Hematopoietic multipotent progenitor cell treated with erythropoietin and hydrocortisone succinate and interleukin-3 and kit ligand, for 15 days (in vitro differentiated cells): ENCODE results near the gene SERPING1.
"Not testable (repeated sequence)": the region's sequence is repeated elsewhere in the genome, so short reads cannot be mapped to it uniquely, and the experiment has no call there.

Experiments
- DNase-seq: peaks from one replicate; pipeline ENCODE4 v3.0.0-alpha.2; 2015; ENCODE audit warnings: low spot score

Gene SERPING1

DNA sequence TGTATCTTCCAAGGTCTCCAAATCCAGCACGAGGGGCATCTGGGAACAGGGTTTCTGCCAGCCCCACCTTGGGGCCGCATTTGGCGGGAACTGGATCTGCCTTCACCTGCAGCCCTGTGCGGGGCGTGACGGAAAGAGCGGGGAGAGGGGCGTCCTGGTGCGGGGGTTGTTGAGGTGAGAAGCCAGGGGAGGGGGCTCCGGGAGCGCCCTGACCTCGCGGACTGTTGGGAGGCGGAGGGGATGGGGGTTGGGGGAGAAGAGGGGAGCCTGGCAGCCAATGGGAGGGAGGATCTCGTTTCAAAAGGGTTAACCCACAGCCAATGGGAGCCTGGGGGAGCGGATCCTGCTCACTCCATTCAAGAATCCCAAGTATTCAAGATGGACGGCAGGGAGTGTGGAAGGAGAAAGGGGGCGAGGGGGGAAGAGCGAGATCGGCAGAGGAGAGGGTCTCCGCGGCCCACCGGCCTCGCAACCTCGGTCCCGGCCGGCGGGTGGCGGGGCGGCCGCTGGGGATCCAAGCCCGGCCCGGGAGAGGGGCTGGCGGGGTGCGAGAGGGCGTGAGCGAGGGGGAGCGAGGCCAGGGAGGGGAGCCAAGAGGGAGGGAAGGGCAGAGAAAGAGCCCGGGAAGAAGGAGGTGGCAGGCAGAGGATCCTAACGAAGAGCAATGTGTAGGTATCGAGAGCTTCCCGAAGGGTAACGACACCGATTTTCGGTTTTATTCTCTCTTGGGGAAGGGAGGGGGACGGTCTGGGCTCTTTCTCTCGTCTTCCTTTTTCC, 40.7 kb downstream of the SERPING1 start:
- DNase-seq = no peak

DNA sequence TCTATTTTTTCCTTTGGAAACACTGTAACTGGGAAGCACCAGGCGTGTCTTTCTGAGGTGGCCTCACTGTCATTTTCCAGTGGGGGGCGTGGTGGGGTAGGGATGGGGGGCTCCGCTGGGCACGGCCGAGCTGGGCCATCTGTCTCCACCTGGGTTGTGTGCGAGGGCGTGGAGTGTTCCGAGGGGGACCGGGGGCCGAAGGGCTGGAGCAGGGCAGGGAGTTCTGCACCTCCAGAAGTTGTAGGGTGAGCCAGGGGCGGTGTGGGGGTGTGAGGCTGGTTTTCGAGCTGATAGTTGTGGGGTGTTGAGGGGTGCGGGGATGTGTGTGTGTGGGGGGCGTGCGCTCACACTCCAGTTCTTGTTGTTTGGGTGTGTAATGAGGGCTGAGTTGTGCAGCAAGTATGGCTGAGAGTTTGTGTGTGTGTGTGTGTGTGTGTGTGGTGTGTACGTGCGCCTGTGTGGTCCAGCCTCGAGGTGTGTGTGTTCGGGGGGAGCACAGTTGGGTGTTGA, 41.4 kb downstream of the SERPING1 start:
- peak; percentile 24 for DNase-seq

DNA sequence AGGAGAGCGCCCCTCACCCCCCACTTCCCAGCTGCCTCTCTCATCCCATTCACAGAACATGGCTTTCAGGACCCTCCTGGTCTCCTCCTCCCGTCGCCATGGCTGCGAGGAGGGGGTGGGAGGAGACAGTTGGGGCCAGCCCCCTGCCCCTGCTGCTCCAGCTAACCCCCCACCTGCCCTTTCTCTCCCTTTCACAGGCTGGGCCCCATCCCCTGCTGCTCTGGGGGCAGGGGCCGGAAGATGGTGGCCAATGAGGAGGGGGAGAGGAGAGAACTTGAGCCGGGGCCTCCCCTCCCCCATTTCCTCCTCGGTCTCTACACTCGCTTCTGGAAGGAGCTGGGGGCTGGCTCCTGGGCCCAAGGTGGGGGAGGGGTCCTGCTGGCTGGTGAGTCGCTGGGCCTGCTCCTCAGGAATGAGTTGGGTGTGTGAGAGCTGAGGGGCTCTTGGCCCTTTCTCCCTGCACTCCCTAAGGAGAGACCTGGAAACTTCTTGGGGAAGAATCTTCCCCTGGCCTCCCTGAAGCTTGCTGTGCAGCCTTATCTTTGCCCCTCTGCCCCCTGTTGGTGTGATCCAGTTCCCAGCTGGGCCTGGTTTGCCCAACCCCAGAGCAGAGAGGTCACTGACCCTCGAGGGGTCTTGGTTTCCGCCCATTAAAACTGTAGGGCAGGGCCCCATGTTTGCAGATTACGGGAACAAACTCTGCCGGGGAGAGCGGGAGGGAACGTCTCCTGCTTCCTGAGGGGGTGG, 42.0 kb downstream of the SERPING1 start:
- DNase-seq = peak; percentile 20

DNA sequence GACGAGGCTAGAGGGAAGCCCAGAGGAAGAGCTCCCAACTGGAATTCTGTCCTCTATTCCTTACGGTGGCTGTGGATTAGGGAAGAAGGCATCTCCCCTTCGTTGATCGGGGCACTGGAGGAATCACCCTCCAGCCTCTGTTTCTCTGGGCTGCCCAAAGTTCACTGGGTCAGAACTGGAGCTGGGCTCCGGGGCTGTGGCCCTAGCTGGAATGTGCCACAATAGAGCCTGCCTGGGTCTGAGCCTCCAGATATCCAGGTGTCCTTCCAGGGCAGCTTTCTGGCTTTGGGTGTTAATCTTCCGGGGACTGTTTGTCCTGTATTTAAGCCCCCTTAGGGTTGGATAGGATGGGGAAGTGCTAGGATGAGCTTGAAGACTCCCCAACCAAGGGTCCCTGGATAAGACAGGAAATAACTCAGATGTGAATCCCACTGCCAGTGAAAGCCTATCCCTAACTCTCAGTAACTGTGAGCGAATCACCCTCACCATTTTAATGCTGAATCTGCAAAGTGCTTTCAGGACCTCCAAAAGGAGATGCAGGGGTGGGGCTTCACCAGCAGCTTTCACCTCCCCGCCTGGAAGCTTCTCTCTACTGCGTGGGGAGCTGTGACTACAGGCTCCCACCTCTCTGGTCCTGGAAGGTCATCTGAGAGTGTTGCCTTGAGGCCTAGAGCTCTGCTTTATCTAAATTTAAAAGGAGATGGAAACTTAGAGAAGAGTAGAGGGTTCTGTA, 42.7 kb downstream of the SERPING1 start:
- no peak for DNase-seq

DNA sequence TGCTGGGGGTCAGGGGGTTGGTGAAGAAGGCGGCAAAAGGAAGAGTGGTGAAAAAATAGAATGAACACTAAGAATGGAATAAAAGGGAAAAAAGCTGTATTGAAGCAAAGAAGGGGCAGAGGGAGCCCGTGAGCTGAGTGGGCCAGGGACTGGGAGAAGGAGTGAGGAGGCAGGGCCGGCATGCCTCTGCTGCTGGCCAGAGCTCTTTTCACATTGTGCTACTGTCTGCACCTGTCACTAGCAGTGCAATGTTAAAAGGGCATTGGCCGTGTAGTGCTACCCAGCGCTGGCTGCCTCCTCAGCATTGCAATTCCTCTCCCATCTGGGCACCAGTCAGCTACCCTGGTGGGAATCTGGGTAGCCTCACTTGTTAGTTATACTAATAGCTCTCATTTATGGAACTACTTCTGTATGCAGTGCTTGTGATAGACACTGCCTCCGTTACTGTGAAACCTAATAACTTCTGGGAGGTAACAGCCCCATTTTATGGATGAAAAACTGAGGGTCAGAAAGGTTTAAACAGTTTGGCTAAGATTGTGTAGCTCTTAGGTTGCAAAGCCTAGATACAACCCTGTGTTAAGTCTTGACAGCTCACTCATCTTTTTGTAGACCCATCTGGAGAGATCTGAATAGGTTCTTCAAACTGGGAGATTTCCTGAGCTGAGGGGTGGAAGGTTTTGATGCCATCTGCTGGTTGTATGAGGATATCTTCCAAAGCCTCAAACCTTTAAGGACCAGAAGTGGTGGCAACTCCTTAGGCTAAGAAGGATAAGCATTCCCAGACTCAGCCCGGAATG, 43.7 kb downstream of the SERPING1 start:
- DNase-seq = peak; percentile 69

DNA sequence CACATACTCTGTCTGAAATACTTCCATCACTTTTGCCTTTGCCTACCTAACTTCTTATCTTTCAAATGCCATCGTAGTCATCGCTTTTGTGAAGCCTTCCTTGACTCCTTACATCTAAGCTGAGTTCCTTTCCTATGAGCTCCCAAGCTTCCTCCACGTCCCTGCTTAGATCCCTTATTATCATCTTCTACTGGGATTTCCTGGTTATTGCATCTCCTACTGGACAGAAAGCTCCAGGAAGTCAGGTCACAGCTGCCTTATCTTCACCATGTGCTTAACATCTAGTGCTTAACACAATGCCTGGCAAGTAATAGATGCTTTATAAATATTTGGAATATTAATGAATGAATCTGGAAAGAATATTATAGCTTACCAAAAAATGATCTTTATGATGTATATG, 46.3 kb downstream of the SERPING1 start:
- peak; percentile 38 for DNase-seq

DNA sequence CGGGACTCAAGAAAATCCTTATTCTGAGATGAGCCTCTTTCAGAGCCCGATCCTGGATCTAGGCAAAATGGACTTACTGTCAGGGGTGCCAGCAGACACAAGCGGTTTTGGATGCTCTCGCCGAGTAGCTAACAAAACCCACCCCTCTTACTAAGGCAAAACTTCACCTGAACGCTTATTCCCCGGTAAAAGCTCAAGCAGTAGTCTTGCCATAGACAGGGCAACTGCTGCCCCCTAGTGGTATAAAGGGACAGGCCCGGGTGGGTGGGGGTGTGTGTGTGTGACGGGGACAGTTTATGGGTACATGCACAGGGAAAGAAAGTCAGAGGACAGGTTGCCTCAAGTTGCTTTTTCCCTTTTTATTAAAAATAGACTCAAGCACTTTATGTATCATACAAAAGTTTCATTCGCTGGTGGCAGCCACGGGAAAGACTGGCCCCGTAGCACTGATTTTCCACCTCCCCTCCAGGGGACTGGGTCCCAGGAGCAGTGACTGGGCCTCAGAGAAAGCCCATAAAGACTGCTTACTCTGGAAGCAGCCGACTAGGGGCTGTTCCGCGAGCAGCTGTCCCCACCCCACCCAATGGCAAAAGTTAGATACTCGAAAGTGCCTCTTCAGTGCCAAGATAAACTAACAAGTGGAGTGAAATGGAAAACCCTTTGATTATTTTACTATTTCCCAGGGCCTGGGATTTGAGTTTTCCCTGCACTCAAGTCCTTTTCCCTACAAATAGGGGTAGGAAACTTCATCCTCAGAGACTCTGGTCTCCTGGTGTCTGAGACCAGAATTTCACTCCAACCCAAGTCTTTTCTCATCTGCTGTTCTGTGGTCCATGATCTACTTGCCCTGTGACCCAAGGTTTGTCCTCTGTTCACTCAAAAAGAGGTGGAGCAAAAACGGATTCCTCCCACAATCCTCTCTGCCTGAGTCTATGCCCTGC, 47.5 kb downstream of the SERPING1 start:
- peak; percentile 90 for DNase-seq

DNA sequence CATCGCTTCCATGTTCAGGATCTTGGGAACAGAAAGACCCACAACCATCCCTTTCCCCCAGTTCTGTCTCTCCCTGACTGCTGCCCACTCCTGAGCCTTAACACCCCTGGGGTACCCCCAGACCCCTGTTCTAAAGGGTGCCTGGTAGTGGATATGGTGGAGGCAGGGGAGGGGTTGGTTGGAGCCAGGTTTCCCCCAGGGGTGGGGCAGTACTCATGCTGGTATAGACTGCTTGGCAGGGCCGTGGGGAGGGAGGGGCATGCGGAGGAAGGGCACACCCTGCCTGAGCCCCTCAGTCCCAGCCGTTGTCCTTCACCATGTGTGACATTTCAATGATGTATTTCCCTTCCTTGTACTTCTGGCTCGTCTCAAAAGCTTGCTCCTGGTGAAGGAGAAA, 48.2 kb downstream of the SERPING1 start:
- peak; percentile 57 for DNase-seq

DNA sequence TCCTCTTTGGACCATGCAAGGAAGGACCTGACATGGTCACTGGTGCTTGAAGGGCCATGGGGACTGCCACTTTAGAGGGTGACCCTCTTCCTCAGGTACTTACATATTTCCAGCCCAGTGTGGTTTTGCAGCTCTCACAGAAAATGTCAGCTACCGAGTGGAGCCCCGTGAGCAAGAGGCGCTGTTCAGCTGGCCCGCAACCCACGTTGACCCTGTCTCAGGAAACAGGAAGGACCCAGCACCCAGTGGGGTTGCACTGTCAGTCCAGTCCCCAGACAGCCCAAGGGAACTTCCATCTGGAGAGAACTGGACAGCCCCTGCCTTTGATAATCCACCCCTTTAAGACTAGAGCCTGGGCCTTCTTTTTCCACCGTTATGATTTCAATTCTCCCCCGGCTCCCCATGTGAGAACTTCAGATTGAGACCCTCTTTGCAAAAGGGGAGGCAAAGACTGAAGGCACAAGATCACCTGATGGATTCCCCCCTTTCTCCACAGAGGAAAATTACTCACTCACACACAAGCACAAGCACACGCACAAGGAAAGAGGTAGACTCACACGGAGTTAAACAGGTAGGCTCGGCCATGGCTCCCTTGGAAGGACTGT, 48.8 kb downstream of the SERPING1 start:
- DNase-seq = no peak

DNA sequence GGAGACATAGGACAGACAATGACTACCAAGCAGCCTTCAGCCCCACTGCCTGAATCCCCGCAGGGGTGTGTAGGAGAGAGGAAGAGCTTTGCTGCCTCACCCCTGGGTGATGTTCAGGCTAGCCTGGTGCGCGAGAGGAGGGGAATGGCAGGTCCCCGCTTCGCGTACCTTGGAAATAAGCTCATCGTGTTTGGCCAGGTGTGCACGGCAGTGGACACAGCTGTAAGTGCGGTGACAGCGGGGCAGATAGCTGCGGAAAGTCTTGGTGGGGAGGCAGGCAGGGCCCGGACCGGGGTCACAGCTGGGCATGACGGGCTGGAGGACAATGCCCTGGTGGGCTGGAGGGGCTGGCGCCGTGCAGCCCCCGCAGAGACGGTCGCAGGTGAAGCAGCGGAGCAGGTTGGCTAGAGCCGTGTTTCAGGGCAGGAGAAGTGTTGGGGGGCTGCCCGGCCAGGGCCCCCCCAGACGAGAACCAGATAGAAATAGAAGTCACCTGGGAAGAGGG, 49.4 kb downstream of the SERPING1 start:
- peak; percentile 58 for DNase-seq

DNA sequence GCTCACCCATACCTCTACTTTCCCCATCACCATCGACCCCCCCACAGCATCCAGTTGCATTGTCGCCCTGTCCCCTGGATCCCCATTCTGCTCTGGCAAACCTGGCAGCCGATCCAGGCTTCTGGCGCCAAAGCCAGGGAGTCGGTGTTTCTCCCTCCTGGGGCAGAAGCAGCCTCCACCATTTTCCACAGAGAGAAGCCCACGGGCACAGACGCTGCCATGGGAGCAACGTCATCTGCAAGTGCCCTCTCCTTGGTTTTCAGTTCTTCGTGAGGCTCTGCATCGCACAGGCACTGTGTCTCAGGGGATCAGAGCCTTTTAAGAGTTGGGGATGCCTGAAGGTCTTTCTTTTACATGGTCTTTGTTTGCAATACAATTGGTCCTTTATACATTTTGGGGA, 49.9 kb downstream of the SERPING1 start:
- DNase-seq = peak; percentile 59

DNA sequence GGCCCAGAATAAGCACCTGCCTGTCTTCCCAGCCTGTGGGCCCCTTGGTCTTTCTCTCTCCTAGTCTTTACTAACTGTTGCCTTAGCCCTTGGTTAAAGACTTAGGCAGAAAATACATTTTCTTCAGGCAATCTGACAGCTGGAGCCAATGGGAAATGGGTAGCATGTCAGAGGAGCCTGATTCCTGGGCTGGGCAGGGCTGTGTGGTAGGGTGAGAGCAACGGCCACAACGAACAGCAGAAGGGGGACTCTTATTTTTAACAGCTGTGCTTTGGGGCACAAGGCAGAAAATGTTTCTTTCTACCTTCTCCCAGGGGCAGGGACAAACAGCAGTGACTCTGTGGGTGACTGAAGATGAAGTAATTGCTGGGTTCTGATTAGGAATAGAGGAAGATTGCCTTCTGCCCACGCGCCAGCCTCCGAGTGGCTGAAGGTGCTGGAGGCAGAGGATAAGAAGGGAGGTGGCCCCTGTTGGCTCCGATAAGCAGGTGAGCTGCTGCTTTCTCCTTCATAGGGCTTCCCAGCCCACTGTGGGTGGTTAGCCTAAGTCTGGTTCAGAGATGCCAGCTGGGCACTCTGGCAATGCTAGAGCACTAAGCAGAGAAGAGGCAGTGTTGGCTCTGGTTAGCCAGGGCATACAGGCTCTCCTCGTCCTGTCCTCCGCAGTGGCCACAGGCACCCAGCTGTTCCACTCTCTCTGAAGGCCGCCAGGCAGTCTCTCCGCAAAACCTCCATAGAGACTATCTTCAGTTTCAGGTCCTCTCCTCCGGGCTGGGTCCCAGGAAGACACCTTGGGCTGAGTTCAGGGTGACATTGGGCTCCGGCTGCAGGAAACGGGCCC, 50.7 kb downstream of the SERPING1 start:
- peak; percentile 99 for DNase-seq

DNA sequence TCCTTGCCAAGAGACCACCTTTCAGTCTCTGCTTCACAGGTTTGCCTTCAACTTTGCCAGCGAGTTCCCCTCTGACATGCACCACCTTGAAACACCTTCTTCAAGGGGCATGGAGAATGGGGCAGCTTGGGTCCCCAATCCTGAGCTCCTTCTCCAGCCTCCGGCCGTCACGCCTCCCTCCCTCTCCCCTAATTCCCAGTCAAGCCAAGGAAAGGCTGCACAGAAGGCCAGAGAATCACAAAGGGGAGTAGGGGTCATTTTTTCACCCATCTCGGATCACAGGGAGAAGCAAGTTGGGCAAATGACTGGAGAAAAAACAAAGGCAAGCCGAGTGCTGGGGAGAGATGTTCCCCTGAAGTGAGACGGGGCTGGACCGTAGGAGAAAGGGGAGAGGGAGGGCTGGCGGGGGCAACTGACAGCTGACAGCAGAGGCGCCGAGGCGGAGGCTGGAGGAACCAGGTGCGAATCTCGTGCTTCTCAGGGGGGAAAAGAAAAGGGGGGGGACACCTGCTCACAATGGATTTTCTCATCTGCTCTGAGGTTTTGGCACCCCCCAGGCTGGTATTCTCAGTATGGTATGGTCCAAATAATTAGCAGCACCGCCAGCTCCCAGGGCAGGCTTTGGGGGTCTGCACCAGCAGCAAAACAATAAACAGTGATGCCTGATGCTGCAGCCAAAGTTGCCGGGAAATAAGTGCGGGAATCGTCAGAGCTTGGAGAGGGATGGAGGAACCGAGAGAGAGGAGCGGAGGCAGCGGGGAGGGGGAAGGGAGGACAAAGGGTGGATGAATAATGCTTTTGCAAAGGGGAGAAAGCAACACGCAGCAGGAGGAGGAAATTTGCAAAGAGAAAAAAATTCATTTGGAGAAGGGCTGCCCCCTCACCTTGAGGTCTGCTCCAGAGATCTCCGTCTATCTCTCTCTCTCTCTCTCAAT, 51.6 kb downstream of the SERPING1 start:
- DNase-seq = peak; percentile 68

DNA sequence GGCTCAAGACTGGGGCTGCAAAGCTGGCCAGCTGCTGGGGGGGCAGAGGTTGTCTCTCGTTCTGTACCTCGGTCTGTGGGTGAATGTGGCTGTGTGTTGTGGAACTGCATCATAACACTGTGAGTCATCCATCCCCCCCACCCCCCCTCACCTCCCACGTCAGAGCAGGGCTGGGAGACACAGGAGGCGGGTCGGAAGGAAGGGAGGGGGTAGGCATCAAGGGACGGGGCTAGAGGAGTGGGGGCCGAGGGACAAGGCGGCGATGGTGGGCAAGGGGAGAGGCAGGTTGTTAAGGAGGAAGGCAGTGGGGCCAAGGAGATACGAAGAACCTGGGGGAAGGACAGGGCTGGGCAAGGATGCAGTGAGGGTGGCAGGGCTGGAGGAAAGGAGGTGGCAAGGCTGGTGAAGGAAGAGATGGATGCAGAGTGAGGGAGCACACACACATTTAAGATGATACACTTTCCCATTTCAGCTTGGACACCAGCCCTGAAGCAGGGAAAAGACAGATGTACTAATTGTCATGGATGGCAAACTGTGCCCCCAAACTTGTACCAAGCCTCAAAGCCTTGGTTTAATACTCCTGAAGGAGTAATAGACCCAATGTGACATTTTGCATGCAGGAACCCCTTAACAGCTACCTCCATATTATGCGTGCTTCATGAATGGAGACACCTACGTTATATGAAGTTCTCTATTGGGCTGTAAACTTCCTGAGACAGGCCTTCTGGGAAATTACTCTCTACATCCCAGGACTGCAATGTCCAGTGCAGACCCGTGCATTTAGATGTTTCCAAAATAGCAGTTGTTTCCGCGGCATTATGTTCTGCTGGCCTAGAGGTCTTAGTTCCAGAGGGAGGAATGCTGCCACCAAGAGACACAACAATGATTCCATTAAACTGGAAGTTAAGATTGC, 52.6 kb downstream of the SERPING1 start, which contains the start of gene YPEL4:
TSS of gene YPEL4 (minus strand) at position 87 of the 913 bp plus-strand sequence. CDS start 2,805 bp downstream, outside the sequence.
- DNase-seq = peak; percentile 91

DNA sequence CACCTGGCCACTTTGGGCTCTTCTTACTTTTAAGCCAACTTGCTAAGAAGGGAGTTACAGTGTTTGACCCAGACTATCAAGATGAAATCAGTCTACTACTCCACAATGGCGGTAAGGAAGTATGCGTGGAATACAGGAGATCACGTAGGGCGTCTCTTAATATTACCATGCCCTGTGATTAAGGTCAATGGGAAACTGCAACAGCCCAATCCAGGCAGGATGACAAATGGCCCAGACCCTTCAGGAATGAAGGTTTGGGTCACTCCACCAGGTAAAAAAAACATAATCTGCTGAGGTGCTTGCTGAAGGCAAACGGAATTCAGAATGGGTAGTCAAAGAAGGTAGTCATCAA, 53.2 kb downstream of the SERPING1 start:
- no peak for DNase-seq

DNA sequence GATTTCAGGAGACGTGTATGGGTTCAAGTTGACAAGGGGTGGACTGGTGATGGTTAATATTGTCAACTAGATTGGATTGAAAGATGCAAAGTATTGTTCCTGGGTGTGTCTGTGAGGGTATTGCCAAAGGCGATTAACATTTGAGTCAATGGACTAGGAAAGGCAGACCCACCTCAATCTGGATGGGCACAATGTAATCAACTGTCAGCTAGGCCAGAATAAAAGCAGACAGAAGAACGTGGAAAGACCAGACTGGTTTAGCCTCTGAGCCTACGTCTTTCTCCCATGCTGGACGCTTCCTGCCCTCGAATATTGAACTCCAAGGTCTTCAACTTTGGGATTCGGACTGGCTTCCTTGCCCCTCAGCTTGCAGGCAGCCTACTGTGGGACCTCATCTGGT, 53.9 kb downstream of the SERPING1 start:
- DNase-seq = no peak

DNA sequence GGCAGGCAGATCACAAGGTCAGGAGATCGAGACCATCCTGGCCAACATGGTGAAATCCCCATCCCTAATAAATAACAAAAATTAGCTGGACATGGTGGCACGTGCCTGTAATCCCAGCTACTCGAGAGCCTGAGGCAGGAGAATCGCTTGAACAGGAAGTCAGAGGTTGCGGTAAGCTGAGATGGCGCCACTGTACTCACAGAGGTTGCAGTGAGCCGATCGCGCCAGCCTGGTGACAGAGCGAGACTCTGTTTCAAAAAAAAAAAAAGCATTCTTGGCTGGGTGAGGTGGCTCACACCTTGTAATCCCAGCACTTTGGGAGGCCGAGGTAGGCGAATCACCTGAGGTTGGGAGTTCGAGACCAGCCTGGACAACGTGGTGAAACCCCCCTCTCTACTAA, 54.7 kb downstream of the SERPING1 start:
- DNase-seq = not testable (repeated sequence)
